H1 (cell line): ENCODE measurements around the gene ZFP36L2. TPM values are rescaled to one million over a fixed set of nuclear protein-coding genes. Genes with fewer than 3 reads are reported as not detected.
A peak's percentile ranks its signal among the peaks of the same experiment; 100 is the strongest.

Experiments
- CTCF ChIA-PET: fragments of 300-600 bp; sonication (Branson Sonifier 250); formaldehyde crosslinking; loops from one replicate; lab custom pipeline; 2021; ENCODE audit not compliant: partially characterized antibody; lab: Charles Lee
- POLR2A ChIA-PET: fragments of 300-600 bp; sonication (Branson Sonifier 250); formaldehyde crosslinking; loops from one replicate; lab custom pipeline; 2021; ENCODE audit warnings: inconsistent platforms; ENCODE audit not compliant: partially characterized antibody; lab: Charles Lee
- DNase-seq, 2 experiments: peaks; one replicate each; pipeline versions ENCODE4 v3.0.0 to v3.0.0-alpha.2; 2010 to 2022; ENCODE audit warnings: low spot score in 2 of 2, low read depth in 1 of 2, mixed read lengths in 1 of 2
- FAIRE-seq: peaks from 2 replicates; lab custom pipeline; 2011; peaks lifted over from hg19 to GRCh38; lab: Jason Lieb, UNC
- H2AFZ ChIP-seq: 2 replicates; pipeline ENCODE4 v1.8.1; 2012; ENCODE audit warnings: low read length, inconsistent platforms
- H2AK5ac ChIP-seq: 2 replicates; pipeline ENCODE4 v1.6.1; 2013; ENCODE audit warnings: low read depth, low read length
- H2BK120ac ChIP-seq: replicated peaks from 2 replicates; pipeline ENCODE3; 2013; ENCODE audit warnings: low read depth, low read length, inconsistent platforms
- H2BK12ac ChIP-seq: 2 replicates; pipeline ENCODE4 v1.6.1; 2013; ENCODE audit warnings: low read depth, low read length
- H2BK15ac ChIP-seq: 2 replicates; pipeline ENCODE4 v1.6.1; 2013; ENCODE audit warnings: low read length
- H2BK20ac ChIP-seq: 2 replicates; pipeline ENCODE4 v1.6.1; 2013; ENCODE audit warnings: low read length
- H2BK5ac ChIP-seq: 2 replicates; pipeline ENCODE4 v1.6.1; 2013; ENCODE audit warnings: low read depth, low read length
- H3K14ac ChIP-seq: 2 replicates; pipeline ENCODE4 v1.6.1; 2013; ENCODE audit warnings: inconsistent platforms; ENCODE audit not compliant: insufficient read length
- H3K18ac ChIP-seq: 2 replicates; pipeline ENCODE4 v1.6.1; 2013; ENCODE audit warnings: low read length; ENCODE audit errors: extremely low read depth
- H3K23ac ChIP-seq: 2 replicates; pipeline ENCODE4 v1.6.1; 2013; ENCODE audit warnings: inconsistent platforms; ENCODE audit not compliant: insufficient read length
- H3K23me2 ChIP-seq: 2 replicates; pipeline ENCODE4 v1.6.1; 2013; ENCODE audit warnings: low read depth, low read length
- H3K27ac ChIP-seq: 2 replicates; pipeline ENCODE4 v1.6.1; 2011; ENCODE audit warnings: low read depth, low read length, inconsistent platforms
- H3K27me3 ChIP-seq, 4 experiments: replicated peaks in 1 of 4; 1 replicate in 1 of 4; 2 replicates in 3 of 4; pipeline versions ENCODE4 v1.6.1 to v1.8.1; 2011 to 2013; ENCODE audit warnings: low read length in 3 of 4, mild to moderate bottlenecking in 3 of 4, inconsistent platforms in 2 of 4, mixed read lengths in 2 of 4, moderate library complexity in 1 of 4; ENCODE audit not compliant: control insufficient read depth in 3 of 4, insufficient read depth in 3 of 4; ENCODE audit errors: extremely low read depth in 1 of 4
- H3K36me3 ChIP-seq, 4 experiments: 2 replicates each; pipeline versions ENCODE4 v1.6.1 to v1.8.1; 2011 to 2013; ENCODE audit warnings: mild to moderate bottlenecking in 4 of 4, low read length in 3 of 4, moderate library complexity in 2 of 4, control low read depth in 1 of 4, inconsistent platforms in 1 of 4; ENCODE audit not compliant: insufficient read depth in 4 of 4, control insufficient read depth in 2 of 4
- H3K4ac ChIP-seq: replicated peaks from 2 replicates; pipeline ENCODE3; 2013; ENCODE audit warnings: low read length, low read depth, mixed read lengths, inconsistent platforms; ENCODE audit not compliant: insufficient read length
- H3K4me1 ChIP-seq, 4 experiments: replicated peaks in 1 of 4; 1 replicate in 1 of 4; 2 replicates in 3 of 4; pipeline versions ENCODE4 v1.6.1 to v1.8.1; 2011 to 2013; ENCODE audit warnings: low read length in 3 of 4, inconsistent platforms in 2 of 4, mixed read lengths in 1 of 4; ENCODE audit not compliant: insufficient read depth in 4 of 4, control insufficient read depth in 3 of 4
- H3K4me2 ChIP-seq, 2 experiments: 2 replicates each; pipeline versions ENCODE4 v1.6.1 to v1.8.1; 2011 to 2013; ENCODE audit warnings: low read depth in 2 of 2, low read length in 2 of 2, control low read depth in 1 of 2, inconsistent platforms in 1 of 2, mild to moderate bottlenecking in 1 of 2; ENCODE audit not compliant: insufficient read depth in 1 of 2
- H3K4me3 ChIP-seq, 4 experiments: fragments of 200-600, 300-600 bp in 1 of 4; sonication (generic), shearing (Covaris generic), sonication (Bioruptor Twin) in 1 of 4; 2 replicates each; pipeline versions ENCODE4 v1.5.1 to v1.8.1; 2011 to 2016; ENCODE audit warnings: low read length in 4 of 4, low read depth in 3 of 4, control low read depth in 2 of 4, inconsistent platforms in 2 of 4, mild to moderate bottlenecking in 2 of 4, mixed read lengths in 1 of 4, moderate library complexity in 1 of 4; ENCODE audit not compliant: insufficient read depth in 2 of 4; ENCODE audit errors: extremely low read depth in 1 of 4
- H3K56ac ChIP-seq: replicated peaks from 2 replicates; pipeline ENCODE3; 2013; ENCODE audit warnings: low read depth, mild to moderate bottlenecking, mixed read lengths, low read length, inconsistent platforms; ENCODE audit not compliant: insufficient read length
- H3K79me1 ChIP-seq: 2 replicates; pipeline ENCODE4 v1.6.1; 2013; ENCODE audit warnings: low read depth, low read length, control low read depth
- H3K79me2 ChIP-seq, 2 experiments: 2 replicates each; pipeline versions ENCODE4 v1.6.1 to v1.8.1; 2012 to 2013; ENCODE audit warnings: low read length in 2 of 2, mild to moderate bottlenecking in 2 of 2, inconsistent platforms in 1 of 2; ENCODE audit not compliant: insufficient read depth in 2 of 2, control insufficient read depth in 1 of 2
- H3K9ac ChIP-seq, 4 experiments: replicated peaks in 1 of 4; 1 replicate in 1 of 4; 2 replicates in 3 of 4; pipeline versions ENCODE4 v1.6.1 to v1.8.1; 2011 to 2013; ENCODE audit warnings: low read depth in 3 of 4, low read length in 3 of 4, control low read depth in 2 of 4, mild to moderate bottlenecking in 2 of 4, moderate library complexity in 2 of 4, inconsistent platforms in 1 of 4; ENCODE audit errors: extremely low read depth in 1 of 4
- H3K9me3 ChIP-seq, 2 experiments: 2 replicates each; pipeline versions ENCODE4 v1.6.1 to v1.8.1; 2012 to 2013; ENCODE audit warnings: mild to moderate bottlenecking in 2 of 2, moderate library complexity in 2 of 2, control low read depth in 1 of 2, inconsistent platforms in 1 of 2, low read depth in 1 of 2, low read length in 1 of 2, mixed read lengths in 1 of 2; ENCODE audit not compliant: insufficient read depth in 2 of 2
- H4K20me1 ChIP-seq, 2 experiments: replicated peaks in 1 of 2; 2 replicates each; pipeline versions ENCODE3 to v1.8.1; 2011 to 2013; ENCODE audit warnings: inconsistent platforms in 2 of 2, low read length in 2 of 2, mild to moderate bottlenecking in 1 of 2; ENCODE audit not compliant: insufficient read depth in 2 of 2, control insufficient read depth in 1 of 2
- H4K5ac ChIP-seq: 2 replicates; pipeline ENCODE4 v1.6.1; 2013; ENCODE audit warnings: low read length, low read depth, mixed read lengths, inconsistent platforms; ENCODE audit not compliant: insufficient read length
- H4K8ac ChIP-seq: 2 replicates; pipeline ENCODE4 v1.8.0; 2013; ENCODE audit warnings: mild to moderate bottlenecking, moderate library complexity, low read length, inconsistent platforms; ENCODE audit not compliant: insufficient read depth; ENCODE audit errors: extremely low read depth
- H4K91ac ChIP-seq: replicated peaks from 2 replicates; pipeline ENCODE3; 2013; ENCODE audit warnings: low read length, mixed read lengths, inconsistent platforms; ENCODE audit not compliant: insufficient read length
- BACH1 ChIP-seq: IDR thresholded peaks from 2 replicates; pipeline ENCODE4 v1.6.1; 2012; ENCODE audit warnings: low read length, improper control_type of control experiment
- BRCA1 ChIP-seq: IDR thresholded peaks from 2 replicates; pipeline ENCODE4 v1.6.1; 2012; ENCODE audit warnings: low read depth, low read length, improper control_type of control experiment
- EP300 ChIP-seq, 2 experiments: IDR thresholded peaks; 1 replicate in 1 of 2; 2 replicates in 1 of 2; pipeline ENCODE4 v1.6.1; 2011 to 2012; ENCODE audit warnings: low read depth in 2 of 2, low read length in 2 of 2, mild to moderate bottlenecking in 2 of 2, borderline replicate concordance in 1 of 2, inconsistent platforms in 1 of 2, moderate library complexity in 1 of 2
- GABPA ChIP-seq: IDR thresholded peaks from 2 replicates; pipeline ENCODE4 v1.6.1; 2011; ENCODE audit warnings: mild to moderate bottlenecking, low read length, moderate library complexity, borderline replicate concordance; ENCODE audit not compliant: insufficient read depth
- KDM1A ChIP-seq: fragments of 200-600, 300-600 bp; sonication (generic); IDR thresholded peaks from 2 replicates; pipeline ENCODE4 v1.7.1; 2016; ENCODE audit warnings: mild to moderate bottlenecking, low read length, borderline replicate concordance
- POU5F1 ChIP-seq: IDR thresholded peaks from 2 replicates; pipeline ENCODE4 v1.6.1; 2011; ENCODE audit warnings: low read depth, mild to moderate bottlenecking, low read length, moderate library complexity
- RBBP5 ChIP-seq: IDR thresholded peaks from 2 replicates; pipeline ENCODE4 v1.7.1; 2012; ENCODE audit warnings: low read depth, mild to moderate bottlenecking, inconsistent platforms, low read length, moderate library complexity, borderline replicate concordance
- SIN3A ChIP-seq, 2 experiments: IDR thresholded peaks in 1 of 2; conservative IDR thresholded peaks in 1 of 2; 2 replicates each; pipeline ENCODE4 v1.6.1; 2011 to 2012; ENCODE audit warnings: low read length in 2 of 2, improper control_type of control experiment in 1 of 2, low read depth in 1 of 2, mild to moderate bottlenecking in 1 of 2
- TAF7 ChIP-seq: optimal IDR thresholded peaks from 2 replicates; pipeline ENCODE3; 2011; ENCODE audit warnings: low read depth, mild to moderate bottlenecking, inconsistent platforms, low read length, moderate library complexity, borderline replicate concordance
- ZNF274 ChIP-seq: IDR thresholded peaks from 2 replicates; pipeline ENCODE4 v1.7.0; 2012; ENCODE audit warnings: low read length, borderline replicate concordance; ENCODE audit errors: extremely low read depth
- WGBS, 2 experiments: shearing (Covaris generic) in 1 of 2; methylation state at CpG; one replicate each; pipeline versions ENCODE4 v1.1.6 to v1.1.7; 2013 to 2015; ENCODE audit warnings: low lambda C conversion rate in 2 of 2, mixed read lengths in 2 of 2, inconsistent platforms in 1 of 2, low coverage in 1 of 2, missing lambda C conversion rate in 1 of 2; ENCODE audit not compliant: insufficient replicate concordance in 2 of 2, insufficient coverage in 1 of 2, insufficient read length in 1 of 2; ENCODE audit errors: extremely low coverage in 1 of 2, missing lambda C conversion rate in 1 of 2; 5-methylcytosine and 5-hydroxymethylcytosine counted together
- polyA plus RNA-seq, 7 experiments: library from polyadenylated mRNA; depleted of rRNA in 3 of 7; stranded (reverse) in 5 of 7; unstranded in 2 of 7; fragments of >200 nt in 5 of 7; fragments of 200-250 nt in 2 of 7; gene quantifications; 1 replicate in 5 of 7; 2 replicates in 1 of 7; 4 replicates in 1 of 7; pipeline versions ENCODE4 v1.2.1 to v1.2.3, GENCODE V29; 2011 to 2013; ENCODE audit warnings: missing spikeins in 2 of 7, mixed read lengths in 2 of 7
- total RNA-seq: library from RNA; stranded (reverse); fragmentation: NEBNext Ultra II Directional; extraction: Animal tissue kit (Norgen Biotek cat#: 25700); gene quantifications from 2 replicates; pipeline ENCODE4 v1.2.1, GENCODE V29; 2021

The ZFP36L2 gene
- total and polyA plus RNA-seq, 2 of the 8 experiments (the other 6 are each of a cell fraction or from before 2014, with no cell fraction given): 13.4 to 102 TPM

DNA sequence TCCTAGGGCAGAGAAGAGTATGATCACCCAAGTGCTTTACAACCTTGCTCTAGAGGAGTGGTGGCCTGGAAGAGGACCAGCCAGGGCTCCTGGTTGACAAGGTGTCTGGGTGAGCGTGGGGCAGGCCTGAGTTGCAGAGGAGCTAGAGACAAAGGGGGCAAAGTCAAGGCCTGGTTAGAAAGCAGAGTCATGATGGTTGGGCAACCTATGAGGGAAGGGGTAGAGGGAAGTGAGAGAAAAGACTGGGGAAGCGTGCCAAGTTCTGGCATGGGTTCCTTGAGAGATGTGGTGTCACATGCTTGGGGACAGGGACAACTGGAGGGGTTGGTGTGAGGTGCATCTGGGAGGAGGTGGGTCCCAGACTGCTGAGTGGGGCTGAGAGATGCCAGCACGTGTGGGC lies 13.5 kb downstream of the ZFP36L2 start:
- TF ChIP-seq POU5F1 (no peak), TAF7 (no peak), SIN3A (conservative IDR thresholded peaks at IDR 0.05 in 1 of 2, IDR thresholded peaks at IDR 0.05 in 1 of 2; ENCODE audit: low read depth in 1 of 2, low read length in 2 of 2) (no peak), EP300 (IDR thresholded peaks at IDR 0.05; ENCODE audit: borderline replicate concordance in 1 of 2, low read depth in 2 of 2, low read length in 2 of 2) (no peak), RBBP5 (no peak), BACH1 (no peak), BRCA1 (no peak), KDM1A (no peak), GABPA (no peak), ZNF274 (no peak)
- H3K79me1 ChIP-seq: no peaks in the 10 kb centered on the region
- DNase-seq (no peak), FAIRE-seq (no peak)
- no peak overlapping the region for H3K27ac ChIP-seq
- H3K36me3 ChIP-seq: no peaks in the 10 kb centered on the region
- no peak overlapping the region for H4K8ac ChIP-seq
- H2BK5ac ChIP-seq: peak overlapping the region; percentile 60; the same call in 1 of the 2 replicates
- no peaks in the 10 kb centered on the region for H4K20me1 ChIP-seq
- H3K4me3 ChIP-seq: no peak overlapping the region
- no peak overlapping the region for H3K23ac ChIP-seq
- no peak overlapping the region for H3K14ac ChIP-seq
- no peak overlapping the region for H4K5ac ChIP-seq
- H2BK12ac ChIP-seq: peak overlapping the region; percentile 78; the same call in 1 of the 2 replicates
- H2BK20ac ChIP-seq: peak overlapping the region; percentile 96
- H3K56ac ChIP-seq: no peak overlapping the region
- no peaks in the 10 kb centered on the region; the same call in 1 of the 2 replicates for H3K23me2 ChIP-seq
- no peaks in the 10 kb centered on the region for H3K27me3 ChIP-seq
- H3K4me1 ChIP-seq: peaks cover 7 to 14% (median 10%) of the 10 kb centered on the region in 4 experiments
- CTCF ChIA-PET: interaction anchor here (0.5 to 8.8 kb wide), 25 partner anchors 10 to 411 kb away, joined by 3 to 101 read pairs (median 4); partner anchors contain the start of gene ZFP36L2
- POLR2A ChIA-PET: interaction anchor here (0.6 to 1.0 kb wide), 2 partner anchors 9 to 16 kb away, joined by 4 read pairs; no protein-coding TSS in a partner anchor
- peak overlapping the region; percentile 61; the same call in 1 of the 2 replicates for H2BK15ac ChIP-seq
- peak overlapping the region; percentile 96; the same call in 1 of the 2 replicates for H2AK5ac ChIP-seq
- WGBS, 2 experiments: 87% methylated on average over 3 of the region's 3 CpGs; no CpG with 5 or more reads in 1 of the 2 experiments
- H2AFZ ChIP-seq: no peak overlapping the region
- H3K18ac ChIP-seq: peak overlapping the region; percentile 51
- H3K9me3 ChIP-seq: no peaks in the 10 kb centered on the region
- peak overlapping the region; percentile 29 for H4K91ac ChIP-seq
- no peaks in the 10 kb centered on the region for H3K79me2 ChIP-seq
- H3K9ac ChIP-seq: no peak overlapping the region
- peak overlapping the region; percentile 94 for H3K4ac ChIP-seq
- no peak overlapping the region for H3K4me2 ChIP-seq
- peak overlapping the region; percentile 52 for H2BK120ac ChIP-seq
